B cell (primary cell): ENCODE results near the gene JCAD. TPM values are rescaled to one million over a fixed set of nuclear protein-coding genes. Genes with fewer than 3 reads are reported as not detected.

Experiments
- ATAC-seq: fragments of 200-7000 bp; cut with Tn5 transposase; one replicate; pipeline ENCODE4 v1.10.0; 2021; ENCODE audit warnings: low read depth, mild to moderate bottlenecking, moderate number of reproducible peaks, moderate library complexity
- CTCF ChIA-PET: fragments of 350-600 bp; sonication (Branson Sonifier 250); formaldehyde crosslinking; loops from one replicate; lab custom pipeline; 2021; ENCODE audit warnings: antibody characterized with exemption, inconsistent platforms; lab: Charles Lee
- POLR2A ChIA-PET: fragments of 350-600 bp; sonication (Branson Sonifier 250); formaldehyde crosslinking; loops from one replicate; lab custom pipeline; 2021; ENCODE audit warnings: antibody characterized with exemption; lab: Charles Lee
- DNase-seq: peaks from one replicate; pipeline ENCODE4 v3.0.0; 2013
- H2AFZ ChIP-seq: 2 replicates; pipeline ENCODE4 v1.6.1; 2012; ENCODE audit warnings: mild to moderate bottlenecking, low read depth, low read length; ENCODE audit not compliant: insufficient read depth, poor library complexity, severe bottlenecking
- H3K27ac ChIP-seq, 2 donors: 1 replicate in 1 of 2; 2 replicates in 1 of 2; pipeline ENCODE4 v1.5.1; 2012 to 2013; ENCODE audit warnings: low read length in 2 of 2, mild to moderate bottlenecking in 2 of 2, moderate library complexity in 1 of 2
- H3K27me3 ChIP-seq, 4 experiments: fragments of 200-600 bp in 1 of 4; sonication (generic) in 1 of 4; replicated peaks in 1 of 4; 1 replicate in 2 of 4; 2 replicates in 2 of 4; pipeline versions ENCODE4 v1.6.1 to v1.7.0; 2013 to 2016; ENCODE audit warnings: low read length in 3 of 4, mild to moderate bottlenecking in 2 of 4, mixed read lengths in 1 of 4, moderate library complexity in 1 of 4; ENCODE audit not compliant: insufficient read depth in 4 of 4, control insufficient read depth in 3 of 4; ENCODE audit errors: control extremely low read depth in 1 of 4
- H3K36me3 ChIP-seq, 2 experiments: replicated peaks in 1 of 2; 1 replicate in 1 of 2; 2 replicates in 1 of 2; pipeline versions ENCODE4 v1.6.1 to v1.7.1; 2013; ENCODE audit warnings: low read length in 1 of 2; ENCODE audit not compliant: insufficient read depth in 2 of 2, control insufficient read depth in 1 of 2; ENCODE audit errors: control extremely low read depth in 1 of 2, extremely low read depth in 1 of 2
- H3K4me1 ChIP-seq, 2 donors: fragments of 200-600 bp in 1 of 2; sonication (generic) in 1 of 2; 1 replicate in 1 of 2; 2 replicates in 1 of 2; pipeline versions ENCODE4 v1.5.1 to v1.6.1; 2013 to 2017; ENCODE audit warnings: low read length in 2 of 2; ENCODE audit not compliant: control insufficient read depth in 2 of 2, insufficient read depth in 2 of 2
- H3K4me2 ChIP-seq: replicated peaks from 2 replicates; pipeline ENCODE3; 2012; ENCODE audit warnings: mild to moderate bottlenecking, low read depth, low read length; ENCODE audit not compliant: poor library complexity, severe bottlenecking
- H3K4me3 ChIP-seq, 5 experiments: fragments of 200-600 bp in 1 of 5; sonication (generic) in 1 of 5; 1 replicate in 3 of 5; 2 replicates in 2 of 5; pipeline versions ENCODE4 v1.5.1 to v1.7.0; 2011 to 2016; ENCODE audit warnings: low read length in 4 of 5, mild to moderate bottlenecking in 4 of 5, low read depth in 2 of 5, control low read depth in 1 of 5, moderate library complexity in 1 of 5; ENCODE audit not compliant: insufficient read depth in 1 of 5; ENCODE audit errors: control extremely low read depth in 1 of 5, extremely low read depth in 1 of 5
- H3K79me2 ChIP-seq: fragments of 200-600 bp; sonication (generic); one replicate; pipeline ENCODE4 v1.6.0; 2016; ENCODE audit warnings: low read length; ENCODE audit not compliant: control insufficient read depth, insufficient read depth
- H3K9ac ChIP-seq: fragments of 200-600 bp; sonication (generic); 2 replicates; pipeline ENCODE4 v1.6.1; 2017; ENCODE audit warnings: mild to moderate bottlenecking, low read length, moderate library complexity
- H3K9me3 ChIP-seq, 3 donors: one replicate each; pipeline versions ENCODE4 v1.6.1 to v1.7.1; 2013; ENCODE audit warnings: low read length in 2 of 3; ENCODE audit not compliant: control insufficient read depth in 2 of 3, insufficient read depth in 1 of 3; ENCODE audit errors: control extremely low read depth in 1 of 3
- H4K20me1 ChIP-seq: 2 replicates; pipeline ENCODE4 v1.6.0; 2012; ENCODE audit warnings: mild to moderate bottlenecking, low read length; ENCODE audit not compliant: insufficient read depth, control insufficient read depth, poor library complexity, severe bottlenecking
- H3K27ac Mint-ChIP-seq: one replicate; pipeline ENCODE4 v1.8.0; 2021; ENCODE audit warnings: mixed read lengths
- H3K27me3 Mint-ChIP-seq: one replicate; pipeline ENCODE4 v1.8.0; 2021; ENCODE audit warnings: mixed read lengths
- H3K4me1 Mint-ChIP-seq: one replicate; pipeline ENCODE4 v1.8.0; 2021; ENCODE audit warnings: mixed read lengths
- H3K4me3 Mint-ChIP-seq: one replicate; pipeline ENCODE4 v1.8.0; 2021; ENCODE audit warnings: mixed read lengths
- H3K9me3 Mint-ChIP-seq: one replicate; pipeline ENCODE4 v1.8.0; 2022; ENCODE audit warnings: mixed read lengths; ENCODE audit not compliant: insufficient read depth
- CTCF ChIP-seq: fragments of 200-600 bp; IDR thresholded peaks from one replicate; pipeline ENCODE4 v1.8.0; 2022; ENCODE audit warnings: antibody characterized with exemption, mild to moderate bottlenecking
- EZH2 ChIP-seq: IDR thresholded peaks from 2 replicates; pipeline ENCODE4 v1.6.1; 2012; ENCODE audit warnings: borderline replicate concordance, low read depth, mild to moderate bottlenecking, moderate library complexity, low read length; ENCODE audit not compliant: insufficient read depth, poor library complexity, severe bottlenecking
- WGBS: methylation state at CpG from one replicate; pipeline ENCODE4 v1.1.5; 2013; ENCODE audit warnings: missing lambda C conversion rate; ENCODE audit not compliant: insufficient coverage; 5-methylcytosine and 5-hydroxymethylcytosine counted together
- intact Hi-C: fragments of 100-400 bp; cut with micrococcal nuclease; formaldehyde crosslinking; loops from one replicate; pipeline ENCODE4 v1.10.0; 2022
- polyA plus RNA-seq: library from polyadenylated mRNA; depleted of rRNA; stranded (reverse); fragments of >200 nt; gene quantifications from 2 replicates; pipeline ENCODE4 v1.2.3, GENCODE V29; 2012
- total RNA-seq, 2 donors: library from RNA; stranded (reverse); fragments of 120-200 nt in 1 of 2; gene quantifications; 1 replicate in 1 of 2; 2 replicates in 1 of 2; pipeline versions ENCODE4 v1.2.3 to v1.2.4, GENCODE V29; 2013 to 2022

Gene JCAD
- total and polyA plus RNA-seq, 2 donors (not counting 1 experiment from before 2014, with no cell fraction given): 0.37 TPM; not detected in 1

- H3K79me2 ChIP-seq: no peaks in the 10 kb centered on the region
- H3K27ac Mint-ChIP-seq: no peak overlapping the region
- H3K4me2 ChIP-seq: no peak overlapping the region
- no peaks in the 10 kb centered on the region for H3K9me3 ChIP-seq
- POLR2A ChIA-PET: no interaction called here
- CTCF ChIA-PET: interaction anchor here (0.7 kb wide), 1 partner anchor 790 kb away, joined by 3 read pairs; no protein-coding TSS in a partner anchor
- H3K36me3 ChIP-seq: no peaks in the 10 kb centered on the region
- H4K20me1 ChIP-seq: no peaks in the 10 kb centered on the region
- intact Hi-C loops: no loop called here
- H3K9ac ChIP-seq: no peak overlapping the region
- no peak overlapping the region for H2AFZ ChIP-seq
- H3K27me3 ChIP-seq: no peaks in the 10 kb centered on the region
- H3K27ac ChIP-seq: no peak overlapping the region
- DNase-seq (no peak), ATAC-seq (no peak)
- no peak overlapping the region for H3K4me3 ChIP-seq
- H3K4me1 ChIP-seq: no peaks in the 10 kb centered on the region
- H3K27me3 Mint-ChIP-seq: no peaks in the 10 kb centered on the region
- TF ChIP-seq EZH2: no peak
- no peak for TF ChIP-seq CTCF
- WGBS: no CpG with 5 or more reads among the region's 4 CpGs
- H3K4me1 Mint-ChIP-seq: no peaks in the 10 kb centered on the region
- no peaks in the 10 kb centered on the region for H3K9me3 Mint-ChIP-seq
- H3K4me3 Mint-ChIP-seq: no peak overlapping the region
Observed at GRCh38 chr10:30091136-30091535, 31.8 kb upstream of the JCAD start.

- H3K27me3 Mint-ChIP-seq: peaks cover 3% of the 10 kb centered on the region
- Histone ChIP-seq H3K27ac (no peak overlapping the region), H2AFZ (no peak overlapping the region), H3K4me3 (no peak overlapping the region), H3K9ac (no peak overlapping the region), H3K36me3 (no peaks in the 10 kb centered on the region), H3K4me2 (no peak overlapping the region), H4K20me1 (no peaks in the 10 kb centered on the region), H3K27me3 (no peaks in the 10 kb centered on the region), H3K4me1 (no peaks in the 10 kb centered on the region), H3K79me2 (no peaks in the 10 kb centered on the region), H3K9me3 (no peaks in the 10 kb centered on the region)
- no peak overlapping the region for H3K27ac Mint-ChIP-seq
- DNase-seq (no peak), ATAC-seq (no peak)
- H3K4me1 Mint-ChIP-seq: no peaks in the 10 kb centered on the region
- H3K9me3 Mint-ChIP-seq: no peaks in the 10 kb centered on the region
- ChIA-PET CTCF (no interaction called here), POLR2A (no interaction called here)
- intact Hi-C loops: no loop called here
- 29% methylated on average over 1 of the region's 3 CpGs for WGBS
- H3K4me3 Mint-ChIP-seq: no peak overlapping the region
- TF ChIP-seq CTCF: no peak
- no peak for TF ChIP-seq EZH2
Observed at GRCh38 chr10:30088178-30088577, 28.8 kb upstream of the JCAD start.
